ENCODE data around the gene RLF. TPM values are rescaled to one million over a fixed set of nuclear protein-coding genes. Genes with fewer than 3 reads are reported as not detected.

Gene RLF, protein sequence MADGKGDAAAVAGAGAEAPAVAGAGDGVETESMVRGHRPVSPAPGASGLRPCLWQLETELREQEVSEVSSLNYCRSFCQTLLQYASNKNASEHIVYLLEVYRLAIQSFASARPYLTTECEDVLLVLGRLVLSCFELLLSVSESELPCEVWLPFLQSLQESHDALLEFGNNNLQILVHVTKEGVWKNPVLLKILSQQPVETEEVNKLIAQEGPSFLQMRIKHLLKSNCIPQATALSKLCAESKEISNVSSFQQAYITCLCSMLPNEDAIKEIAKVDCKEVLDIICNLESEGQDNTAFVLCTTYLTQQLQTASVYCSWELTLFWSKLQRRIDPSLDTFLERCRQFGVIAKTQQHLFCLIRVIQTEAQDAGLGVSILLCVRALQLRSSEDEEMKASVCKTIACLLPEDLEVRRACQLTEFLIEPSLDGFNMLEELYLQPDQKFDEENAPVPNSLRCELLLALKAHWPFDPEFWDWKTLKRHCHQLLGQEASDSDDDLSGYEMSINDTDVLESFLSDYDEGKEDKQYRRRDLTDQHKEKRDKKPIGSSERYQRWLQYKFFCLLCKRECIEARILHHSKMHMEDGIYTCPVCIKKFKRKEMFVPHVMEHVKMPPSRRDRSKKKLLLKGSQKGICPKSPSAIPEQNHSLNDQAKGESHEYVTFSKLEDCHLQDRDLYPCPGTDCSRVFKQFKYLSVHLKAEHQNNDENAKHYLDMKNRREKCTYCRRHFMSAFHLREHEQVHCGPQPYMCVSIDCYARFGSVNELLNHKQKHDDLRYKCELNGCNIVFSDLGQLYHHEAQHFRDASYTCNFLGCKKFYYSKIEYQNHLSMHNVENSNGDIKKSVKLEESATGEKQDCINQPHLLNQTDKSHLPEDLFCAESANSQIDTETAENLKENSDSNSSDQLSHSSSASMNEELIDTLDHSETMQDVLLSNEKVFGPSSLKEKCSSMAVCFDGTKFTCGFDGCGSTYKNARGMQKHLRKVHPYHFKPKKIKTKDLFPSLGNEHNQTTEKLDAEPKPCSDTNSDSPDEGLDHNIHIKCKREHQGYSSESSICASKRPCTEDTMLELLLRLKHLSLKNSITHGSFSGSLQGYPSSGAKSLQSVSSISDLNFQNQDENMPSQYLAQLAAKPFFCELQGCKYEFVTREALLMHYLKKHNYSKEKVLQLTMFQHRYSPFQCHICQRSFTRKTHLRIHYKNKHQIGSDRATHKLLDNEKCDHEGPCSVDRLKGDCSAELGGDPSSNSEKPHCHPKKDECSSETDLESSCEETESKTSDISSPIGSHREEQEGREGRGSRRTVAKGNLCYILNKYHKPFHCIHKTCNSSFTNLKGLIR (N-terminal part only)
- total RNA-seq (2014; rRNA removed; shearing (Covaris generic)) = 25.0 and 27.9 TPM in 2 replicates

DNA sequence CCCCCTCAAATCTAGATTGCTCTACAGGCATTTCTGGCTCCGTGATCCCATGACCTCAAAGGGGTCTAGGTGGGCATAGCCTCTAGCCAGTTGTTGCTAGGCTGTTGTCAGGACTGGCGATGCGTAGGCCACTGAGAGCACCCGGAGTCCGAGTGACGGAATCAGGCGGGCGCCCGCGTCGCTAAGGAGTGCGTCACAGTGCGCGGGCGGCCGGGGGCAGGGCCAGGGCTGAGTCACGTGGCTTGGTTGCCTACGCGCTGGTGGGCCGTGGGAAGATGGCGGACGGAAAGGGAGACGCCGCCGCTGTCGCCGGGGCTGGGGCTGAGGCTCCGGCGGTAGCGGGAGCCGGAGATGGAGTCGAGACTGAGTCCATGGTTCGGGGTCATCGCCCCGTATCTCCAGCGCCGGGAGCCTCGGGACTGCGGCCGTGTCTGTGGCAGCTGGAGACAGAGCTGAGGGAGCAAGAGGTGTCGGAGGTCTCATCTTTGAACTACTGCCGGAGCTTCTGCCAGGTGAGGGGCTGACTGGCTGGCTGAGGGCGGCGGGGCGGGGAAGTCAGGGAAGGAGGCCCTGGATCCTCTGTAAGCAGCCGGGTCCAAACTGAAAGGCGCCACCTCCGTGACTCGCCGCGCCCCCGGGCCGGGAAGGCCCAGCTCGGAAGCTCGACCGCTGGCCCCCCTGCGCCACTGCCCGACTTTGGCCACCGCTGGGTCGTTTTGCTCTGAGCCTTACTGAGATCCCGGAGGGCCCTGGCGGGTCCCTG, at the start of gene RLF:
Gene RLF (plus strand): TSS at position 263 of the 763 bp plus-strand sequence. CDS start 13 bp downstream, at position 276.
- peak; percentile 93 for DNase-seq (ENCODE audit: low read depth)

DNA sequence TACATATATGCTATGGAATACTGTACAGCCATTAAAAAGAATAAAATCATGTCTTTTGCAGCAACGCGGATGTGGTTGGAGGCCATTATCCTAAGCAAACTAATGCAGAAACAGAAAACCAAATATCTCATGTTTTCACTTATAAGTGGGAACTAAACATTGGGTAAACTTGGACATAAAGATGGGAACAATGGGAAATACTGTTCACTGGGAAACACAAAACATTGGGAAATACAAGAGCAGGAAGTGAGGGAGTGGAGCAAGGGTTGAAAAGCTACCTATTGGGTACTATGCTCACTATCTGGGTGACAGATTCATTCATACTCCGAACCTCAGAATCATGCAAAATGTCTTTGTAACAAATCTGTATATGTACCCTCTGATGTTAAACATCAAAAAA, 46.8 kb upstream of the RLF start:
- no peak for DNase-seq (ENCODE audit: low read depth)

DNA sequence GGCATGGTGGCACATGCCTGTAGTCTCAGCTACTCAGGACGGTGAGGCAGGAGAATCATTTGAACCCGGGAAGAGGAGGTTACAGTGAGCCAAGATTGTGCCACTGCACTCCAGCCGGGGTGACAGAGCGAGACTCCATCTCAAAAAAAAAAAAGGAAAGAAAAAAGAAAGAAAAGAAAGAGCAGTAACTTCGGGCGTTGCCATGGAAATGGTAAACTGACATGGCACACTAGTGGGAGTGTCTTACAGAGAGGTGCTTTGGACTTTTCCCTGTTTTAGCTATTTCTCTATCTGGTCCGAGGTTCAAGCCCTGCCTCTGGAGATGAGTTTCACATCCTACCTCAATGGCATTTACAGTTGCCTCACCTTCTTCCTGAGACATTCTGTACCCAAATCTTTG, 41.1 kb upstream of the RLF start:
- no peak for DNase-seq (ENCODE audit: low read depth)

DNA sequence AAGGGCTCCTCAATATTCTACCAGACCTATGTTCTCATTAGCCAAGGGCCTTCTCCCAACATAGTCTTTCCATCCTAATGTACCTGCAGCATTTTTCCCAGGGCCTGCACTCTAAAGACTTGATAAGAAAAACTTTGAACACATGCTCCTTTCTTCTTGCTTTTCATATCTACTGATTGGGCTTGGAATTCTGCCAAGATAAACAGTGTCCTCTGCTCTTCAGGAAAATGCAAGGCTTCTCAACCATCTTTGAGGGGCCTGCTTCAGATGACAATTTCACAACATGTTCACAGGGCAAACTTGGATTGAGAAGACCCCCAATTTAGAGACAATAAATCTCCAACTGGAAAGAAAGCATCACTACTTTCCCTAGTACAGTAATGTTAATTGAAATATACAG, 38.3 kb upstream of the RLF start:
- peak; percentile 6 for DNase-seq (ENCODE audit: low read depth)

DNA sequence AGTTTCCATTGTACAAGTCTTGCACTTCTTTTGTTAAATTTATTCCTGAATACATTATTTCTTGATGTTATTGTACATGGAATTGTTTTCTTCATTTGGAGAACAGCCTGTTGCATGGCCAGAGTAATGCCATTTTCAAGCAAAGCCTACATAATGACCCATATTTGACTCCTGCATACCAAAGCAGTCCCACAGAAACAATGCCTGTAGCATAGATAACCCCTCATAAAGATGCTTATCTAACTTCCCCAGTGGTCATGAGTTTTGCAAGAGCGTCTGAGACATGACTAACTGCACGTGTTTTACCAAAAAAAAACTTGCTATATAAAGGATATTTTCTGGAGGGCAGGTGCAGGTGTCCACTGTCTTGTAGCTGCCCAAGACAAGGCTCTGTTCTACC, 30.3 kb upstream of the RLF start:
- peak; percentile 68 for DNase-seq (ENCODE audit: low read depth)

DNA sequence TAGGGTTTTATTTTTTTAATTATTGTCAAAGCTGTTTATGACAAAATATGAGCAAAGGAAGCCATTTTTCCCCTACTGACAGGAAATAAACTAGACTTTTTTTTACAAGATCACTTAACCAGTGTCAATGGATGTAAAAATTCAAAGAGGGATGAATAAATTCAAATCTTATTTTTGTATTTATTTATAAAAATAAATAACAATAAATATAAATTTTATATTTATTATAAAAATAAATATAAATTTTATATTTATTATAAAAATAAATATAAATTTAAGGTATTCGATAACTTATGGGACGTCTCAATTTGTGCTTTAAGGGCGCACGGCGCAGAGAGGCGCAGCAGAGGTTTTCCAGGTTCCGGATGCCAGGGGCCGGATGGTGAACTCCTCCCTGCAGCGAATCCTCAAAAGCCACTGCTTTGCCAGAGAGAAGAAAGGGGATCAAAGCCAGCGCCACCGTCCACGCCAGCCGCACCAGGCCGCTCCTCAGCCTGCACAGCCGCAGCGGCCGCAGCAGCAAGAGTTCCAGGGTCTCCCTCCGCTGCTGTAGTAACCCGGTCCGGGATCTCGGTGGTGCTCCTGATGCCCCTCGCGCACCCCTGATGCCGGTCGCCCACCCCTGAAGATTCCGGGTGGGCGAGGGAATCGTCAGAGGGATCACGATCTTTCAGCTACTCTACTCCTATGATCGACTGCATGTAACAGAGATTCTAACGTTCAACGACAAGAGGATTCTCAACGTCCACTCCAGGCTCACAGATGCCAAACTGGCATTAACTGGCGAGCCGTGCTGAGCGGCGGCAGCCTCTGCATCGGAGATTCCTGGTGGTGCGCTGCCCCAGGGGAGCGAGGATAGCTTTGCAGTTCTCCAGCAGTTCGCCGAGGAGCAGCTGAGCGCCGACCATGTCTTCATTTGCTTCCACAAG, 28.5 kb upstream of the RLF start:
- no peak for DNase-seq (ENCODE audit: low read depth)

DNA sequence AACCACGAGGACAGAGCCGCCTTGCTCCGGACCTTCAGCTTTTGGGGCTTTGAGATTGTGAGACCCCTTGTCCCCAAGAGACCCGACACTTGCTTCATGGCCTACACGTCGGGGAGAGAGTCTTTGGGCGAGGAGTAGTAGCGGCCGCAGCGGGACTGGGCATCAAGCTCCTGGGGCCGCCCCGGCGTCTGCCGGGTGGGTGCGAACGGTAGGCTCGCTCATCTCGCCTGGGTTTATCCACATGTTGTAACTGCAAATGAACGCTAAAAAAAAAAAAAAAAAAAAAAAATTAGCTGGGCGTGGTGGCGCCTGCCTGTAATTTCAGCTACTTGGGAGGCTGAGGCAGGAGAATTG, 27.9 kb upstream of the RLF start:
- no peak for DNase-seq (ENCODE audit: low read depth)

DNA sequence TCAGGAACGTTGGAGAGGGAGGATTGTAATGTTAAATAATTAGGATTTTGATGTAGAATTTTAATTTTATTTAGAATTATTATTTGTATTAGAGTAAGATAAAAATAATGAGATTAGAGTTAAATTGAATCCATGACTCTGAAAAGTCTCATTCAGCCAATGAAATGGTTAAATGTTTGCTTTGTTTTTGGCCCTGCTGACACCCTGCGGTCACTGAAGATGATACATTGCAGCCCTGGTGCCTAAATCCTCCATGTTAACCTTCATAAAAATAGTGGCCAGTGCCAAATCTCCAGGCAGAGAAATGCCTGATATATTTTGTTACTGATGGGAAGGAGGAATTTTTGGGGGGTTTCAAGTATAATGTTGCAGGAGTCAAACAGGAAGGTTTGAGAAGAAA, 27.3 kb upstream of the RLF start:
- DNase-seq (ENCODE audit: low read depth) = peak; percentile 9

DNA sequence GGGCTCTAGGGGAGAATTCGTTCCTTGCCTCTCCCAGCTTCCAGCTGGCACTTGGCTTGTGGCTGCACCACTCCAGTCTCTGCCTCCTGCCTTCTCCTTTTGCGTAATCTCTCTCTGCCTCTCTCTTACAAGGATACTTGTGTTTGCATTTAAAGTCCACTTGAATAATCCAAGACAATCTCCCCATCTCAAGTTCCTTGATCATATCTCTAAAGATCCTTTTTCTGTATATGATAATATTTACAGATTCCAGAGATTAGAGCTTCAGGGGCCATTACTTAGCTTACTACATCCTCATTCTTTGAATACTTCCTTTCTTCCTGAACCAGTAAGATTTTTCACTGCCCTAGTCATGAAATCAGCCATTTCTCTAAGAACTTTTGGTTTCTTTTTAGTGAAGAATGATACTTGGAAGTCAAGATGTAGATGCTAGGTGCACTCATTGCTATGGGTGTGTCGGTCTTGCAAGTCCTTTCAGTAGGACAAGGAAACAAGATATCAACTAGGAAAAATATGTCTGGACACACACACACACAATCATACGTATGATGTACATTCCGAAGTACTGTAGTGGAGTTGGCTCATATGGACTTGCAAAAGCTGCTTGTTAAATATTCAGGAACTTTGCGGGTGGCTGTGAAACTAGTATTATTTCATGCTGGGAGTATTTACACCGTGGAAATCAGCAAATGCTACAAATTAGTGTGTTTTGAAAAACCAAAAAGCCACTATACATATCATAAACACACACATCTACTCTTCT, 20.8 kb upstream of the RLF start:
- DNase-seq (ENCODE audit: low read depth) = peak; percentile 34

DNA sequence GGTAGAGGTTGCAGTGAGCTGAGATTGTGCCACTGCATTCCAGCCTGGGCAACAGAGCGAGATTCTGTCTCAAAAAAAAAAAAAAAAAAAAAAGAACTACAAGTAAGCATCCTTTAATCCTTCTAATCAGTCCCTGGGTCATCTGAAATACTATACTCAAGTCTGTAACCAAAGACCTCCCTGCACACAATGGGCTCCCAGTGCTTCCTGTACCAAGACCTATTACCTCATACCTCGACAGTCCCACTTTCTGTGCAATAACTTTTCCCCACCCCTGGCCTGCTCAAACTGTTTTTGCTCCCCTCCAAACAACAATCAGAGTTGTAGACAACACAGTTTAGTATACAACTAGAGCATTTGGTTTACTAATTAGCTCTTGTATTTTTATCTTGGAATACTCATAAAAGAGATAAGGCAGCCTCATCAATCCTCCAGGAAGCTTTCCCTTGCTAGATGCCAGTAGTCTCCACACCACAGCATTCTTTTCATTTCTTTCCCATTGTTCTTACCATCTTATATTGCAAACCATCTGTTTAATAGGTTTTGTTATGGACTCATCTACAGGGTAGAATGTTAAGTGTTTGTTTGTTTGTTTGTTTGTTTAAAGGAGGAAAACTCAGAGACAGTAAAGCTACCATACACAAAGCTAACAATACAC, 19.2 kb upstream of the RLF start:
- DNase-seq (ENCODE audit: low read depth) = no peak

DNA sequence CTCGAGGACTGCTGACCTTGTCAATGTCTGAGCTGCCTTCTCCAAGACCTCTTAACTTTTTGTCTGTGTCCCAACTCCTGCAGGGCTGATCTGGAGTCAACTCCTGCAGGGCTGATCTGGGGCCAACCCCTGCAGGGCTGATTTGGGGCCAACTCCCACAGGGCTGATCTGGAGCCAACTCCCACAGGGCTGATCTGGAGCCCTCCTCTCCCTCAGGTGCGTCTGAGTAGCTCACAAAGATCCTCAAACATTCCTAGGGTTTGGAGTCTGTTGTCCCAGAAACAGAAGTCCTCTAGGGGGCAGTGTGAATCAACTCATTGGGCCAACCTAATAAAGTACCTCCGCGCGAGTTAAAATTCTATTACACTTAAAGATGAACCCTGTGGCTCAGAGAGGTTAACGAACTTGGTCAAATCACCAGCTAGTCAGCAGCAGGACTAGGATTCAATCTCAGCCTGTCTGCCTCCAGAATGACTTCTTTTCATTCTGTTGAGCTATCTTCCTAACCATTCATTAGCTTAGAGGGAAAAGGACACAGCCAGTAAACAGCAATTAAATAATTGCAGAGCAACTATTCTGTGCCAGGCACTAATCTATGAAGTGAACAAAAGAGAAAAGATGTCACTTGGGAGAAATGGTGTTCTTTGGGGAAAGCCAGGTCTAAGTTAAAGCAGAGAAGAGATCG, 17.2 kb upstream of the RLF start:
- peak; percentile 61 for DNase-seq (ENCODE audit: low read depth)

DNA sequence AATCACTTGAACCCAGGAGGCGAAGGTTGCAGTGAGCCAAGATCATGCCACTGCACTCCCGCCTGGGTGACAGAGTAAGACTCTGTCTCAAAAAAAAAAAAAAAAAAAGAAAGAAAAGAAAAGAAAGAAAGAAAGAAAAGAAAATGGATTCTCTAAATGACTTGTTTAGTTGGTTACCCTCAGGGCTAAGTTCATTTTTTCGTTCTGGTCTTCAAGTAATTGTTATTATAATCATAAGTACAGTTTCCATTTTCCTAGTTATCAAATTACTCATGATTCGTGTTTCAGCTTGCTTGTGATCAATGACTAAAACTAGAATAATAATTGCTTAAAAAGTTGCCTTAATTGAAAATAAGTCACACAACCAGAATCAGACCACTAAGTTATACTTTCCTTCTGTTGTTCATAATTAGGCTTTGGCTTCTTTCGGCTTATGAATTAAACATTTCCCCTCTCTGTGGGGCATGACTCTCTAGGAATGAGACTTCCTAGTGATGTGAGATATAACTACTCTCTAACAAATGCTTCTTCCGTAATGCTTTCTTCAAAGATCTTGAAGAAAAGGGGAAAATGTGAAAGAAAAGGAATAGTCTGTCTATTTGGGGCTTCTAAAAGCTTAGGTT, 9.6 kb upstream of the RLF start:
- DNase-seq (ENCODE audit: low read depth) = no peak

DNA sequence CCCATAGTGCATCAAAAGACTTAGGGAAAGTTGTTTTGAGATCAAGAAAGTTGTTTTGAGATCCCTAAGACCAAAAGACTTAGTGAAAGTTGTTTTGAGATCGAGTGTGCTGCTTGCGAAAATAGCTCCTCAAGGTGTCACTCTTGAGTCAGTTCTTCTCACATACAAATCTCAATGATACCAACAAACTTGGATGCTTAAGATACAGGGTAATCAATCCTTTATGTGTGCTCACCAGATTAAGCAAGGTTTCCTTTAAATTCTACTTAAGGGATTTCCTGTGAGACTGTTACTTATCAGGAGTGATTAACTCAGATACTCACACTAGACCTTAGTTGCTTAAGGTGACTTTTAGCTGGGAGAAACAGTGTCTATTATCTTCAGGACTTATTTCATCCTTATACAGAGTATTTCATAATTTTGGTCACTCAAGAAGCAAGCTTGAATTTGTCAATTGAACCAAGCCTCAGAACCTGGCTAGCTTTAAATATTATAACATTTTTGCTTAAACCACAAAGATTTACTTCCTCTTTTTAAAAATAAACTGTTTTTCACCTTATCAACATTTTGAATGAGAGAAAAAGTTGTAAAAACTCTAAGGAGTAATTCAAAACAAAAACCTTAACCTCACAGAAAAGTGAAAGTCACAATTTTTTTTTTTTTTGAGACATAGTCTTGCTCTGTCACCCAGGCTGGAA, 8.0 kb upstream of the RLF start:
- peak; percentile 53 for DNase-seq (ENCODE audit: low read depth)

DNA sequence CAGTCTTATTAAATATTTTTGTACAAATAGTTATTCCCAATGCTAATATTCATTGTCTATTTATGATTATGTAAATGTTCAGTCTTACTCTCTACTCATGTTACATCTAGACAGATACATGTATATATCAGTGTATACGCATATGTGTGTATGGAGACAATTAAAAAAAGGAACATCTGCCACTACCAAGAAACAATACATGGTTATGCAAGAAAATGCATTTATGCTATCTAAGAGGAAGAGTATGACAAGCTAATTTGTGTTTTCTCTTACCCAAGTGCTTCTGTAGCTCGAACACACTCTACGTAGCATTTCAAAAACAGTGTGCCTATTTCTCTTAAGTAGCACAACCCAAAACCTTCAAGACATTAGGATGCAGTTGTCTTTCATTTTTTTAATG, 6.1 kb upstream of the RLF start:
- no peak for DNase-seq (ENCODE audit: low read depth)

DNA sequence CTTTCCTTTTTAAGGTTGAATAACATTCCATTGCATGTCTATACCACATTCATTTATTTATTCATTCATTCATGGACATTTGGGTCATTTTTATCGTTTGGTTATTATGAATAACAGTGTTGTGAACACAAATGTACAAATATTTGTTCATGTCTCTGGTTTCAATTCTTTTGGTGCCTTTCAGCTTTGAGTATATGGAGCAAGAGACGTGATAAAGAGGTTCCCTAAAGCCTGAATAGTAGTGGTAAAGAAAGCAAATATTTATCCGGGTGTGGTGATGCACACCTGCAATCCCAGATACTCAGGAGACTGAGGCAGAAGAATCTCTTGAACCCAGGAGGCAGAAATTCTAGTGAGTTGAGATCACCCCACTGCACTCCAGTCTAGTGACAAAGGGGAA, 5.3 kb upstream of the RLF start:
- no peak for DNase-seq (ENCODE audit: low read depth)

DNA sequence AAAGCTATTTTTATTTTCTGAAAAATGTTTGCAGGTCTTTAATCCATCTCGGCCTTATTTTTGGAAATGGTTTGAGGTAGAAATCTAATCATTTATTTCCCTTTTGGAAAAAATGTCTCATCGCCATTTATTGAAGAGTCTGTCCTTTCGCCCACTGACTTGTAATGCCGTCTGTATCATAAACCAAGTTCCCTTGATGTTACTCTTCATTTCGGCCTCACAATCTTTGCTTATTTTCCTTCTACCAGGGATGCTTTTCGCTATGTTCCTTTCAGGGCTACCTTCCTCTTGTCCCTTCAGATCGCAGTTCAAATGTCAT, 422 bp upstream of the RLF start:
- DNase-seq (ENCODE audit: low read depth) = no peak

DNA sequence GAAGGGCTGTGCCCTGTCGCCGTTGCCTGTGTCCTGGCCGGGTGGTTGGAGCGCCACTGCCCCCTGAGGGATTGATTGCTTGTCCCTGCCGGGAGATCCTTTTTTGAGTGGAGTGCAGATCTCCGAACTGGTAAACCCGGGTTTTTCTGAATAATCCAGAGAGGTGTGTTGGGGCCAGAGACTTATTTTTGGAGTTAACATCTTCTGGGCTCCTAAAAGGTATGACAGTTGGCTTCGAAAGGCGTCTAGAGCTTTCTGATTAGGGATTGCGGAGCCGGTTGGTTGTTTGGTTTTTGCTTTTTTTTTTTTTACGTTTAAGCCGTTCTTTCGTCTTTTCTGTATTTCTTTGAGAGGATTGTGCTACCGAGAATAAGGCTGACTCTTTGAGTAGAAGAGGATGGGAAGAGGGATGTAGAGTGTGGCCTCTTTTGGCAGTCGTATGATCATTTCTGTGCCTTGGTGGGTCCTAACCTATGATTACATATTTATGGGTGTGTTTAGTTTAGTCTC, 756 bp downstream of the RLF start:
- no peak for DNase-seq (ENCODE audit: low read depth)
